Measurements from ENCODE around the gene USP10. TPM values are rescaled to one million over a fixed set of nuclear protein-coding genes. Genes with fewer than 3 reads are reported as not detected.
A peak's percentile ranks its signal among the peaks of the same experiment; 100 is the strongest.
"Not testable (repeated sequence)": the region's sequence is repeated elsewhere in the genome, so short reads cannot be mapped to it uniquely, and the experiment has no call there.

The USP10 gene
- total RNA-seq, 2 experiments from 2014 or later = 90.9 to 117 TPM

DNA sequence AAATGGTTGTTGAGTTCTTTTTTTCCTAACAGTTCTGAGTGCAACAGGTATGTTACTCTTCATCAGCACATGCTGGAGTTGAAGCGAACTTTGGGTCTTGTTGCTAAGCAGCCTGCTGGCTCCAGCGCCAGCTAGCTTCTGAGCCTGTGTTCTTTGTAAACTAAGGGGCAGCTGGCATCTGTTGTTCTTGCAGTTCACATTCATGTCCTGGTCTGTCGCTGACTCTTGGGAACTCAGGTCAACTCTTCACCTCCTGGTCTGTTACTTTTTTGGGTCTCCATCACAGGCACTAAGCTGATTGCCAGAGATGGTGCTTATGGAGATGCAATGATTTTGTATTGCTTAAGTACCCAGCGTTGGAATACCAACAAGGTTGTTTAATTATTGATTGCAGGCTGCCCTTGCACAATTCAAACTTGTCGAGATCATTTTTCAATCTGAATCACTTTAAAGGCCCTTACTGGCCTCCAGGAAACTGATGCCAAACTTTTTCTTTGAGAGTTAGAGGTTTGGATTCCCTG, 40.9 kb downstream of the USP10 start:
- no peaks in the 10 kb centered on the region for H3K27me3 Mint-ChIP-seq
- ATAC-seq = no peak
- no peaks in the 10 kb centered on the region for H3K9me3 Mint-ChIP-seq (ENCODE audit: low read depth)
- H3K36me3 Mint-ChIP-seq = peaks cover 17% of the 10 kb centered on the region
- H3K4me1 Mint-ChIP-seq = peaks cover 54% of the 10 kb centered on the region
- CTCF ChIA-PET = interaction anchor here (0.6 to 18.9 kb wide), 10 partner anchors 10 to 254 kb away, joined by 3 to 294 read pairs (median 17); no protein-coding TSS in a partner anchor
- H3K4me3 Mint-ChIP-seq = no peak overlapping the region
- no peak for DNase-seq
- H3K27ac Mint-ChIP-seq = no peak overlapping the region

DNA sequence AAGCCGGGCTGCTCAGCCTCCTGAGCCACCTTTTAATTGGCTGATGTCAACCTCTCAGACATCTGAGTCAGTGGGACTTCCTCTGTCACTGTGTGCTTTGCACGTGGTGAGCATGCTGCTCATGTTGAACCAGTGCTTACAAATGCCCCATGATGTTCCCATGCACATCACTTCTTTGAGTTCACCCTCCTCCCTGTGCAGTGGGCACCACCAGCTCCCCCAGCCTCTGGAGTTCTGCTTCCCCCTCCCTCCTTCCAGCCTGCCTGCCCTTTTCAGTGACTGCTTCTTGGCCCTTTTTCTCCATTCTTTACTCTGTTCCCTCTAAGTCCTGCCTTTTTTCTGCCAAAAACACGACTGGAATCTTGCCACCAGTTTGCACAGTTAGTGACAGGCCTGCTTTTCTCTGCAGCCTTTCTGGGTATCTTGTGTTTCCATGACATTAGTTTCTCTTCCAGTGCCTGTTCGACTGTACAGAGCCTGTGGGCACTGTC, 41.6 kb downstream of the USP10 start:
- CTCF ChIA-PET = interaction anchor here (2.2 to 18.9 kb wide), 7 partner anchors 9 to 230 kb away, joined by 9 to 294 read pairs (median 29); no protein-coding TSS in a partner anchor
- DNase-seq (peak; percentile 51), ATAC-seq (no peak)
- H3K9me3 Mint-ChIP-seq (ENCODE audit: low read depth) = no peaks in the 10 kb centered on the region
- H3K4me1 Mint-ChIP-seq = peaks cover 47% of the 10 kb centered on the region
- H3K27me3 Mint-ChIP-seq = no peaks in the 10 kb centered on the region
- H3K36me3 Mint-ChIP-seq = peaks cover 17% of the 10 kb centered on the region
- no peak overlapping the region for H3K4me3 Mint-ChIP-seq
- peak overlapping the region; percentile 16 for H3K27ac Mint-ChIP-seq

DNA sequence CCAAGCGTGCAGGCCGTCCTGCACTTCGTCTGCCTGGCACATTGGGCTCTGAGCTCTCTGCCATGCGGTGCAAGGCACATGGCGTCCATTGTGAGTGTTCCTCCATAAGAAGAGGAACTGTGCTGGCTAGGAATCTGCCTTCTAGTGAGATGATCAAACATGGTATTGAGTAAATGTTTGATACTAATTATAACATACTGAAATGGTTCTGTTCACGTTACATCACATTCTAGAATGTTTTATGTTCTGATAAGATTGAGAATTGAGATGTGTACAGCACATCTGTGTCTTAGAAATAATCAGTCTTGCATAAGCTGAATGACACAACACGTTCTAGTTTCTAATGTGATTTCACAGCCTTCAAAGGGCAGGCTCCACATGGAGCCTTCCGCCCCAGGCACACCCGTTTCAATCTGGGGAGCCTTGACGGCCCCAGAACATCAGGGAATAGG, 42.9 kb downstream of the USP10 start:
- H3K27ac Mint-ChIP-seq = no peak overlapping the region
- no peaks in the 10 kb centered on the region for H3K9me3 Mint-ChIP-seq (ENCODE audit: low read depth)
- CTCF ChIA-PET = interaction anchor here (9.9 to 18.9 kb wide), 2 partner anchors 8 to 18 kb away, joined by 164 to 294 read pairs; no protein-coding TSS in a partner anchor
- peaks cover 38% of the 10 kb centered on the region for H3K4me1 Mint-ChIP-seq
- H3K27me3 Mint-ChIP-seq = no peaks in the 10 kb centered on the region
- ATAC-seq (no peak), DNase-seq (no peak)
- no peak overlapping the region for H3K4me3 Mint-ChIP-seq
- H3K36me3 Mint-ChIP-seq = peaks cover 19% of the 10 kb centered on the region

DNA sequence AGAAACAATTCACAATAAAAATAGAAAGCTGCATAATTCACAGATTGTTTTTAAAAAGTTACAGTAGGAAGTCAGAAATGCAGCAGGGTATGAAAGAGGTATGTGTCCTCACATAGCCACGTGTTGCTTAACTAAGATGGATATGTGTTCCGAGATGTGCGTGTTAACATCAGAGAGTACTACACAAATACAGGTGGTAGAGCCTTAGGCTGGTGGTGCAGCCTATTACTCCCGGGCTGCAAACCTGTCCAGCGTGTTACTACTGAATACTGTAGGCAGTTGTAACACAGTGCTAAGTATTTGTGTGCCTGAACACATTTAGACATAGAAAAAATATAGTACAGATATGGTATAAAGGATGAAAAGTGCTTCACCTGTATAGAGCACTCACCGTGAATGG, 46.4 kb downstream of the USP10 start:
- DNase-seq (no peak), ATAC-seq (no peak)
- no peak overlapping the region for H3K4me3 Mint-ChIP-seq
- H3K27ac Mint-ChIP-seq = no peak overlapping the region
- CTCF ChIA-PET = interaction anchor here (0.9 to 10.7 kb wide), 5 partner anchors 8 to 225 kb away, joined by 3 to 294 read pairs (median 5); no protein-coding TSS in a partner anchor
- H3K4me1 Mint-ChIP-seq = peaks cover 30% of the 10 kb centered on the region
- H3K36me3 Mint-ChIP-seq = peaks cover 21% of the 10 kb centered on the region
- H3K9me3 Mint-ChIP-seq (ENCODE audit: low read depth) = no peaks in the 10 kb centered on the region
- no peaks in the 10 kb centered on the region for H3K27me3 Mint-ChIP-seq

DNA sequence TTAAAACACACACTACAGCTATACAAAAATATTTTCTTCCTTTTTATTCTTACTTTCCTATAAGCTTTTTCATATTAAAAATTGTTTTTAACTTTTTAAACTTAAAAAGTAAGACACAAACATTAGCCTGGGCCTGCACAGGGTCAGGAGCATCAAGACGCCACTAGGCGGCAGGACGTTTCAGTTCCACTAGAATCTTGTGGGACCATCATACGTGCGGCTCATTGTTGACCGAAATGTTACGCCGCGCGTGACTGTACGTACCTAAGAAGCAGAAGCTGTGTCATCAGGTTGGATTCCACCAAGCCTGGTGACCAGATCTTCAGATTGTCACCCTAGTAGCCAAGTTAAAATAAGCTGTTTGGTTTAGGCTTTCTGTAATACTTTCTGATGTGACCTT, 47.1 kb downstream of the USP10 start:
- Mint-ChIP-seq H3K36me3 (peaks cover 17% of the 10 kb centered on the region), H3K4me3 (no peak overlapping the region), H3K27me3 (no peaks in the 10 kb centered on the region), H3K4me1 (peaks cover 31% of the 10 kb centered on the region), H3K9me3 (ENCODE audit: low read depth) (no peaks in the 10 kb centered on the region), H3K27ac (no peak overlapping the region)
- CTCF ChIA-PET = interaction anchor here (0.9 to 10.7 kb wide), 10 partner anchors 8 to 252 kb away, joined by 3 to 294 read pairs (median 4); no protein-coding TSS in a partner anchor
- ATAC-seq (no peak), DNase-seq (no peak)

DNA sequence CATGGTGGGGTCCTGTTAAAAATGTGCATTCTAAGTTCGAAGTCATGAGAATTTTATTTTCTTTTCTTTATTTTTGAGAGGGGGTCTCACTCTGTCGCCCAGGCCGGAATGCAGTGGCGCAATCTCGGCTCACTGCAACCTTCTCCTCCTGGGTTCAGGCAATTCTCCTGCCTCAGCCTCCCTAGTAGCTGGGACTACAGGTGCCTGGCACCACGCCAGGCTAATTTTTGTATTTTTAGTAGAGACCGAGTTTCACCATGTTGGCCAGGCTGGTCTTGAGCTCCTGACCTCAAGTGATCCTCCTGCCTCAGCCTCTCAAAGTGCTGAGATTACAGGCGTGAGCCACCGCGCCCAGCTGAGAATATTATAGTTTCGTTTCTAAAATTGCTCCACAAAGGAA, 48.4 kb downstream of the USP10 start:
- CTCF ChIA-PET = interaction anchor here (0.7 to 10.7 kb wide), 2 partner anchors 15 to 126 kb away, joined by 3 to 294 read pairs; no protein-coding TSS in a partner anchor
- not testable (repeated sequence) for H3K9me3 Mint-ChIP-seq (ENCODE audit: low read depth); H3K27ac Mint-ChIP-seq; H3K4me3 Mint-ChIP-seq; DNase-seq; ATAC-seq; H3K27me3 Mint-ChIP-seq
- peaks cover 15% of the 10 kb centered on the region for H3K36me3 Mint-ChIP-seq
- peaks cover 37% of the 10 kb centered on the region for H3K4me1 Mint-ChIP-seq

DNA sequence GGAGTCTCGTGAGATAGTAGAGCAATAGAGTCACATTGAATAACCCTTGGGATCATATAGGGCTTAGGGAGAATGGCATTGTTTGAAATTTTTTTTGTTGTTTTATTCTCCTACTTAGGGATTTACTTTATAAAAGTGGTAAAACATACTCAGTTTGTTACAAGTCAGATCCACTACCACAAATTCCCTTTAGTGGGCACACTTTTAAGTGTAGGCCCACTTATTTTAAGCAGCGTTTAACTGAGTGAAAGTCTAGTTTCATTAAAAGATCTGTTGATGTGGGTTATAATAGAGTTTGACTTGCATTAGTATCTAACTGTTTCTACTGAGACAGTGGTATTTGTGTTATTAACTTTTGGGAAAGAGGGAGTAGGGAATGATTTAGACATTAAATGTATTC, 49.3 kb downstream of the USP10 start:
- no peak for DNase-seq

DNA sequence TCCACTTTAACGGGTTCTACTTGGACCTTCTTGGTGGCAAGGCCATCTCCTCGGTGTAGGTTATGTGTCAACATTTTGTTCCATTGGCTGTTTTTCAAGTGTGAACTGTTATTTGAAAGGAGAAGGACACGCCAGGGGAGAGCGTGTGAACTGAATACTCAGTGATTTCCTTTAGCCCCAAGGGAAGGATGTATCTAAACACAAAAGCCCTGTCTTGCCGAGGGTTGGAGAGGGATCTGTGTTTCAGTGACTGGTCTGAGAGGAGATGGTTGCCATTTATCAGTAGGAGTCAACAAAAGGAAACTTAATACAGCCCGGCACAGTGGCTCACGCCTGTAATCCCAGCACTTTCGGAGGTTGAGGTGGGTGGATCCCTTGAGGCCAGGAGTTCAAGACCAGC, 50.0 kb downstream of the USP10 start:
- Mint-ChIP-seq H3K36me3 (peaks cover 16% of the 10 kb centered on the region), H3K27me3 (no peaks in the 10 kb centered on the region), H3K4me1 (peaks cover 52% of the 10 kb centered on the region), H3K9me3 (ENCODE audit: low read depth) (no peaks in the 10 kb centered on the region), H3K27ac (no peak overlapping the region), H3K4me3 (no peak overlapping the region)
- ATAC-seq = no peak
- no peak for DNase-seq
- CTCF ChIA-PET = interaction anchor here (1.4 to 10.7 kb wide), 2 partner anchors 10 to 16 kb away, joined by 7 to 294 read pairs; no protein-coding TSS in a partner anchor

More for the DNA sequence above, 49.3 kb downstream of the USP10 start:
- peak overlapping the region; percentile 22 for H3K27ac Mint-ChIP-seq
- no peak for ATAC-seq
- H3K4me3 Mint-ChIP-seq = no peak overlapping the region
- H3K36me3 Mint-ChIP-seq = peaks cover 18% of the 10 kb centered on the region
- H3K27me3 Mint-ChIP-seq = no peaks in the 10 kb centered on the region
- H3K4me1 Mint-ChIP-seq = peaks cover 45% of the 10 kb centered on the region
- H3K9me3 Mint-ChIP-seq (ENCODE audit: low read depth) = no peaks in the 10 kb centered on the region
- CTCF ChIA-PET = interaction anchor here (0.7 to 10.7 kb wide), 2 partner anchors 16 to 127 kb away, joined by 3 to 294 read pairs; no protein-coding TSS in a partner anchor

DNA sequence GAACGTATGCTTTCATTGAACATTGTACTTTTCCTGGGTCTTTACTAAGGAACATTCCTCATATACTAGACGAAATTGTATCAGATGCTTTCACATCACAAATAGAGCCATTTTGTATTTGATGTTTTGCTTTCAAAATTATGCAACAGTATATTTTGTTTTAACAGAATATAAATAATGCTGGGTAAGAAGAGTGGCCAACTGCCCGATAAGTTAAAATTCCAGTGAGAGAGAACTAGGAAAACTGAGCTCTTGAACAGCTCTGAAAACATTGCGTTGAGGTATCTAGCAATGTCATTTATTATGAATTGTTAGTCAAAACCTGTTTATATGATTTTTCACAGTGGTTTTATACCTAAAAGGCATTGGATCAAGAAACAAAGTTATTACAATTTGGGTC, 50.8 kb downstream of the USP10 start:
- CTCF ChIA-PET = interaction anchor here (0.7 to 10.7 kb wide), 4 partner anchors 9 to 219 kb away, joined by 3 to 294 read pairs (median 59); no protein-coding TSS in a partner anchor
- Mint-ChIP-seq H3K4me3 (no peak overlapping the region), H3K27ac (no peak overlapping the region), H3K4me1 (peaks cover 58% of the 10 kb centered on the region), H3K36me3 (peaks cover 16% of the 10 kb centered on the region), H3K9me3 (ENCODE audit: low read depth) (no peaks in the 10 kb centered on the region), H3K27me3 (no peaks in the 10 kb centered on the region)
- DNase-seq (no peak), ATAC-seq (no peak)

DNA sequence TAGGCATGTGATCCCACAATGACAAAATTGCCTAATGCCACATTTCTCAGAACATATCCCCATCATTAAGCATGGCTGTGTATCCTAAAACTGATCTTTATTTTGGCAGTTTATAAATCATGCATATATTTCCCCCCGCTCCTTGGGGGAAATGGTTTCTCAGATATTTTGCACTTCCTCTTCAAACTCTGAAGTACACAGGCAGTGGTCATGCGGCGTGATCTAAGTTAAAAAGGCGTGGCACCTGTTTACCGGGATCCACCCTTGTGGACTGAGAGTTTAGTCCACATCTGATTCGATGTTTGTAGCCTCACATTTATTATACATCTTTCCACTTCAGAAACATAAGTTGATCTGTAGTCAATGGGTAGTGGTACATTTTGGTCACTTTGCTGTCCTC, 51.4 kb downstream of the USP10 start:
- no peaks in the 10 kb centered on the region for H3K27me3 Mint-ChIP-seq
- DNase-seq (peak; percentile 61), ATAC-seq (peak; percentile 38)
- peak overlapping the region; percentile 66 for H3K27ac Mint-ChIP-seq
- H3K36me3 Mint-ChIP-seq = peaks cover 16% of the 10 kb centered on the region
- H3K9me3 Mint-ChIP-seq (ENCODE audit: low read depth) = no peaks in the 10 kb centered on the region
- H3K4me1 Mint-ChIP-seq = peaks cover 60% of the 10 kb centered on the region
- H3K4me3 Mint-ChIP-seq = peak overlapping the region; percentile 29
- CTCF ChIA-PET = interaction anchor here (0.7 to 10.7 kb wide), 5 partner anchors 9 to 218 kb away, joined by 3 to 294 read pairs (median 7); no protein-coding TSS in a partner anchor

DNA sequence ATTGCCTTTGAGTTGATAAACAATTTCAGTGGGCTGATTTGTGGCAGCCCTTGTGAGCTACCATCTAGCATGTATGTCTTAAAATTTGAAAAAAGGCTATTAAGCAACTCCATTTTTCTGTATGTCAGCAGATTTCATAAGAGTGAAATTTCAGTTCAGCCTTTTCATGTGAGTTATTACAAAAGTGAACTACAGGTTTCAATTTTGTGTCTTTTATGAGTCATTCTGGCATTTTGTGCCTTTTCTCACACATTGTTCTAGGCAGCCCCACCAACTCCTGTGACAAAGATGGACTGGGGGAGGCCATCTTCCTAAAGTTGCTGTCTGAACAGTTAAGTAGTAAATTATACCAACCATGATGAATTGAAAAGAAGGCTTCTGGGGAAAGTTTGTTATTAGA, 52.1 kb downstream of the USP10 start:
- peaks cover 60% of the 10 kb centered on the region for H3K4me1 Mint-ChIP-seq
- no peaks in the 10 kb centered on the region for H3K27me3 Mint-ChIP-seq
- peak overlapping the region; percentile 1 for H3K4me3 Mint-ChIP-seq
- peak; percentile 64 for DNase-seq
- no peaks in the 10 kb centered on the region for H3K9me3 Mint-ChIP-seq (ENCODE audit: low read depth)
- H3K36me3 Mint-ChIP-seq = peaks cover 15% of the 10 kb centered on the region
- H3K27ac Mint-ChIP-seq = peak overlapping the region; percentile 66
- CTCF ChIA-PET = interaction anchor here (0.7 to 10.7 kb wide), 5 partner anchors 18 to 218 kb away, joined by 3 to 294 read pairs (median 4); no protein-coding TSS in a partner anchor
- peak; percentile 63 for ATAC-seq

DNA sequence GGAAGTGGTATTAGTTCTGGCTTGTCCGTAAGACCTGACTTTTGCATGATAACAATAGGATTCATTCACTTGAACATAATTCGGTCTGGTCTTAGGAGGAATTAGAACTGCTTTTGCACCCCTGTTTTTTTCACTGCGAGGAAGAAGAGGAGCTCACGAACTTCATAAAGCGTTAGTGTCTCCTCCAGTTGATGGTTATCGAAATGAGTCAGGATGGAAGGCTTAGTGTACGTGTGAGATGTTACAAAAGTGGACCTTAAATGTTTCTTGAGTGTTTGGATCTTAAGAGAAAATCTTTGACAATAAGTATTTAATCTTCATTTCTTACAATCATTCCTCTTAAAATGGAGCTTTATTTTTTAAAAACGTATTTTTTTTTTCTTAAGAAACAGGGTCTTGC, 52.8 kb downstream of the USP10 start:
- DNase-seq = peak; percentile 40
- Mint-ChIP-seq H3K27me3 (no peaks in the 10 kb centered on the region), H3K9me3 (ENCODE audit: low read depth) (no peaks in the 10 kb centered on the region), H3K27ac (peak overlapping the region; percentile 66), H3K4me1 (peaks cover 61% of the 10 kb centered on the region), H3K36me3 (peaks cover 15% of the 10 kb centered on the region), H3K4me3 (peak overlapping the region; percentile 1)
- CTCF ChIA-PET = interaction anchor here (0.9 to 10.7 kb wide), 13 partner anchors 8 to 259 kb away, joined by 3 to 294 read pairs (median 6); partner anchors contain the start of gene ZDHHC7
- peak; percentile 56 for ATAC-seq

DNA sequence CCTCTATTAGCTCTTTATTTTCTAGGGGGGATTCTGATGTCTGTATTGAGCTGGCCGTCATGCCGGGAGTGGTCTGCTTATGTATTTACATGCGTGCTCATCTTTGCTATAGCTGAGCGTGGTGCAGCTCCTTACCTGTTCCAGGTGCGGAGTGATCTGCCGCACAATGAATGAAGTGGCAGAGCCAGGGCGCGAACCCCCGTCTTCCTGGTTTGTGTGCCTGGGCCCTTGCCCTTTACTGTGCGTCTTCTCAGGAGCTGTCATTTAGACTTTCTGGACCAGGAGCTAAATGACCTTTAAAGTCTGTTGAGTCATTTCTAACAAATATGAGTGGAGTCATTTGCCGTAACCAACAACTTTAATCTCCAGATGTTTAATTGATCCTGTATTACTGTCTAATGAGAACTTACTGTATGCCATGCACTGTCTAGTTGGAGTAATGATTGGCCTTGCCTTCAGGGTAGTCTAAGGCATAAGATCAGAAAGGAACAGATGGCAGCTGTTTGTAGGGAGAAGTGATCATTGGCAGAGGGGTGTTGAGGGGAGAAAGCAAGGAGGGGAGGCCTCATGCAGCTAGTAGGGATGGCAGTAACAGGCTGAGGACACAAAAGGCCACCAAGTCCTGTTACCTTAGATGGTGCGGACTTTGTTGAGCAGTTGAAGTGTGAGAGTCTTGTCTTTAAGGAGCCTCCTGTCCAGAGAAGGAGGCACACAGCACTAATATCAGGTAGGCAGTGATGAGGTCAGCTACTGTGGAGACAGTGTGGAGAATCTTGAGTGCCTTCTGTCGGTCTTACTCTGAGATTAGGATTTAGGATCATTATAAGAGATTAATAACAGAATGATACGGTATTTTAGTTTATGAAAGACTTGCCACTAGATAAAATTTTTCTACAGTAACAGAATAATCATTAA, 53.9 kb downstream of the USP10 start:
- no peaks in the 10 kb centered on the region for H3K27me3 Mint-ChIP-seq
- no peak overlapping the region for H3K4me3 Mint-ChIP-seq
- peaks cover 16% of the 10 kb centered on the region for H3K36me3 Mint-ChIP-seq
- CTCF ChIA-PET = interaction anchor here (0.9 to 10.7 kb wide), 29 partner anchors 7 to 333 kb away, joined by 3 to 294 read pairs (median 5); partner anchors contain the start of gene ZDHHC7
- H3K9me3 Mint-ChIP-seq (ENCODE audit: low read depth) = no peaks in the 10 kb centered on the region
- DNase-seq (no peak), ATAC-seq (no peak)
- H3K27ac Mint-ChIP-seq = peak overlapping the region; percentile 83
- H3K4me1 Mint-ChIP-seq = peaks cover 70% of the 10 kb centered on the region
